VCaP (cell line): ENCODE data around the gene LBHD2.
A peak's percentile ranks its signal among the peaks of the same experiment; 100 is the strongest.

Experiments used
- H3K27ac ChIP-seq: fragments of 450-650 bp; 2 replicates; pipeline ENCODE4 v1.5.1; 2017
- TF ChIP-seq, protein P1 (sequence below): fragments of 450-650 bp; conservative IDR thresholded peaks from 2 replicates; pipeline ENCODE4 v1.5.1; 2017; ENCODE audit warnings: mild to moderate bottlenecking, moderate library complexity

LBHD2 gene

DNA sequence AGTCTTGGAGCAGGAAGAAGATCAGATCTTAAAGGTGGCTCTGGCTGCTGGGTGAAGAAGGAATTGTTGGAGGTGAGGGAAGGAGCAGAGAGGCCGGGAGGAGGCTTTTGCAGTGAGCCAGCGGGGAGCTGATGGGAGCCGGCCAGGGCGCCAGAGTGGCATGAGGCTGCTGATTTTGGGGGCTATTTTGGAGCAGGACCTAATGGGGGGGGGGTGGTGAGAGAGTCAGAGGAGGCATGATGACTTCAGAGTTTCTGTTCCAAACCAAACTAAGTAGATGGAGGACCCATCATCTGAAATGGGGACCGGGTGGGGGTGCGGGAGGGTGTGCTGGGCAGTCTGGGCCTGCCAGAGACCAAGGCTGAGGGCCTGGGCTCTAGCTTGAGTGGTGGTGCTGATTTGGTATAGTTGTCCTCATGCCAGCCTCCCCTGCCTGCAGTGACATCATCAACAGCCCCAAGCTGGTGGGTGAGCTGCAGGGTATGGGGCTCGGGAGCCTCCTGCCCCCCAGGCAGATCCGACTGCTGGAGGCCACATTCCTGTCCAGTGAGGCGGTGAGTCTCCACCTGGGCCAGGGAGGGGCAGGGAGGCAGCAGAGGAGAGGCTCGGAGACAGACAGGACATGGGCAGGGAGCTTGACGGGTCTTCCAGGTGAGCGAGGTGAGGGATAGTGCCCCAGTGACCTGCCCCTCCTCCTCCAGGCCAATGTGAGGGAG, 45.4 kb downstream of the LBHD2 start:
- H3K27ac ChIP-seq: peak overlapping the region; percentile 82
- TF ChIP-seq, protein P1, sequence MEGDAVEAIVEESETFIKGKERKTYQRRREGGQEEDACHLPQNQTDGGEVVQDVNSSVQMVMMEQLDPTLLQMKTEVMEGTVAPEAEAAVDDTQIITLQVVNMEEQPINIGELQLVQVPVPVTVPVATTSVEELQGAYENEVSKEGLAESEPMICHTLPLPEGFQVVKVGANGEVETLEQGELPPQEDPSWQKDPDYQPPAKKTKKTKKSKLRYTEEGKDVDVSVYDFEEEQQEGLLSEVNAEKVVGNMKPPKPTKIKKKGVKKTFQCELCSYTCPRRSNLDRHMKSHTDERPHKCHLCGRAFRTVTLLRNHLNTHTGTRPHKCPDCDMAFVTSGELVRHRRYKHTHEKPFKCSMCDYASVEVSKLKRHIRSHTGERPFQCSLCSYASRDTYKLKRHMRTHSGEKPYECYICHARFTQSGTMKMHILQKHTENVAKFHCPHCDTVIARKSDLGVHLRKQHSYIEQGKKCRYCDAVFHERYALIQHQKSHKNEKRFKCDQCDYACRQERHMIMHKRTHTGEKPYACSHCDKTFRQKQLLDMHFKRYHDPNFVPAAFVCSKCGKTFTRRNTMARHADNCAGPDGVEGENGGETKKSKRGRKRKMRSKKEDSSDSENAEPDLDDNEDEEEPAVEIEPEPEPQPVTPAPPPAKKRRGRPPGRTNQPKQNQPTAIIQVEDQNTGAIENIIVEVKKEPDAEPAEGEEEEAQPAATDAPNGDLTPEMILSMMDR: no peak

DNA sequence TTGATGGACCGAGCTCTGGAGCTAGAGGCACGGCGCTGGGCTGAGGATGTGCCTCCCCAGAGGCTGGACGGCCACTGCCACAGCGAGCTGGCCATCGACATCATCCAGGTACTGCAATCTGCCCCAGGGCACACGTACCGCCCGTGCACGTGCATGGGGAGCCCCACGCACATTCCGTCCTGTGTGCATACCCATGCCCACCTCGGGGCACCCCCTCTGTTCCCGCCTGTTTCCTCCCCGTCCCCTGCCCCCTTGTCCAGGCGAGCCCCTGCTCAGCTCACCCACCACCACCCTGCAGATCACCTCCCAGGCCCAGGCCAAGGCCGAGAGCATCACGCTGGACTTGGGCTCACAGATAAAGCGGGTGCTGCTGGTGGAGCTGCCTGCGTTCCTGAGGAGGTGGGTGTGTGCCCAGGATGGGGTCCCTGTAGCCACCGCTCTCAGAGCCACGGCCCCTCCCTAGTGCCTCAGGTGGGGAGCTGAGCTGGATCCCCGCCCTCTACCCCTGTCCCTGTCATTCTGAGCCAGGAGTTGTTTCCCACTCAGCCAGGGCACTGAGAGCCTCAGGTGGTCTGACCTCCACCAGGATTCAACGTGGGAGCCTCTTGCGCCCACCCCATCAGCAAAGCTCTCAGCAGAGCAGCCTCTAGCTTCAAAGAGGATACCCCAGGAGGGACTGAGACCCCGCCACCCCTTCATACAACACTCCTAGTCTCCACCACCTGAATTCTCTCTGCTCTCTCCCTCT, 46.2 kb downstream of the LBHD2 start:
- TF ChIP-seq, protein P1: no peak
- H3K27ac ChIP-seq: peak overlapping the region; percentile 82

DNA sequence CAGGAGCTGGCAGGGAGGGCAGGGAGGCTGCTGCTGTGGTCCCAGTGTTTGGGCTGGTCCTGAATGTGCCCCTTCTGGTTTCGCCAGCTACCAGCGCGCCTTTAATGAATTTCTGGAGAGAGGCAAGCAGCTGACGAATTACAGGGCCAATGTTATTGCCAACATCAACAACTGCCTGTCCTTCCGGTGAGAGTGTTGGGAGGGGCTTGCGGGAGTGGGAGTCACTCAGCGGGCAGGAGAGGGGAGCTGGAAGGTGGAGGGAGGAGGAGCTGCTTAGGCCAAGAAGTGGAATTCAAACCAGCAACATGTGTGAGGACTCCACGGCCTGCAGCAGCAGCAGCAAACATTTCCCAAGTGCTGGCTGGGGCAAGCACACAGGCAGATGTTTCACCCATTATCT, 47.0 kb downstream of the LBHD2 start:
- TF ChIP-seq, protein P1: no peak
- peak overlapping the region; percentile 82 for H3K27ac ChIP-seq

- TF ChIP-seq, protein P1: no peak
- H3K27ac ChIP-seq: peak overlapping the region; percentile 82
Observed at GRCh38 chr14:103131580-103131979, 47.6 kb downstream of the LBHD2 start.

- peak overlapping the region; percentile 82 for H3K27ac ChIP-seq
- TF ChIP-seq, protein P1: no peak
Observed at GRCh38 chr14:103132381-103133209, 48.6 kb downstream of the LBHD2 start.

- TF ChIP-seq, protein P1: no peak
- H3K27ac ChIP-seq: peak overlapping the region; percentile 82; the same call in 1 of the 2 replicates
Observed at GRCh38 chr14:103133210-103134140, 49.5 kb downstream of the LBHD2 start.
